Fibroblast of the aortic adventitia (primary cell): ENCODE data around the gene TPRKB. TPM values are rescaled to one million over a fixed set of nuclear protein-coding genes. Genes with fewer than 3 reads are reported as not detected.
"Not testable (repeated sequence)": the region's sequence is repeated elsewhere in the genome, so short reads cannot be mapped to it uniquely, and the experiment has no call there.

Experiments used
- DNase-seq: peaks from one replicate; pipeline ENCODE4 v3.0.0-alpha.2; 2010; ENCODE audit warnings: low read depth
- H3K4me3 ChIP-seq: 2 replicates; pipeline ENCODE4 v1.5.1; 2011; ENCODE audit warnings: low read depth, mild to moderate bottlenecking, control low read depth, low read length, moderate library complexity
- CTCF ChIP-seq: IDR thresholded peaks from 2 replicates; pipeline ENCODE4 v1.5.1; 2011; ENCODE audit warnings: mild to moderate bottlenecking, low read length, control low read depth, inconsistent platforms; ENCODE audit not compliant: insufficient read depth
- total RNA-seq: library from RNA; depleted of rRNA; stranded (reverse); fragments of >200 nt; gene quantifications from 2 replicates; pipeline ENCODE4 v1.2.3, GENCODE V29; 2012; ENCODE audit warnings: low replicate concordance

TPRKB gene
- total RNA-seq, 1 donor, result 54.8 TPM

DNA sequence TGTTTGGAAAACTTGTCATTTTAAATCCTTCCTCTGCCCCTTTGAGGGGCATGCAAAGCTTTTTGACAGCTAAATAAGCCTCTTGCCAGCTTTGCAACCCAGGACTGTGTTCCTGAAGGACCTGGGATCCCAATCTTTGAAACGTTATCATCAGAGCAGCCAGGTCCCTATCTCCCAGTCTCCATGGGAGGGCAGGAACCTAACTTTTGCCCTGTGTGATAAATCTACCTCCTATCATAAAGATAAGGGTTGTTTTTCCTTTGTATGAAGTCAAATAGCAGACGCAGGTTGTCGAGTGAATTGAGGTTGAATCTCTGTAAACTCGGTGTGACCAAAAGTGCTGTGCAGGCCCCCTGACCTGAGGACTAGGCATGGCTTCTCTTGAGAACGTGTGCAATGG, 30.1 kb downstream of the TPRKB start:
- DNase-seq, result no peak
- H3K4me3 ChIP-seq, result no peak overlapping the region
- no peak for TF ChIP-seq CTCF

GRCh38 chr2:73705091-73705490, 32.1 kb downstream of the TPRKB start:
- no peak overlapping the region for H3K4me3 ChIP-seq
- no peak for DNase-seq
- no peak for TF ChIP-seq CTCF

DNA sequence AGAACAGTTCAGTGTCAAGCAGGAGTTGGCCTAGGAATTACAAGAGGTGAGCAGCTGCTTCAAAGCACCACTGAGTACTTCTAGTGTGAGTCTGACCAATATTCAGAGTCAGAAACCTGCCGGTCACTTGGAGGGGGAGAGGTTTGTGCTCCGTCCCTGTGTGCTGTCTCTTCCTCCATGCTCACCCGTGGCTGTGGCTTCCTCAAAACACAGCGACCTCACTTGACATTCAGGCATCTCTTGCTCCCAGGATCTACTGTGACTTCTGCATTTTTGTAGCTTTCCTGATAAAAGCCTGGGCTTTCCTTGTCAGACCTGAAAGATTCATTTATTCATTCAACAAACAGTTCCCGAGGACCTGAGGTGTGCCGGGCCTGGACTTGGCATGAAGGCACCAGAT, 32.9 kb downstream of the TPRKB start:
- H3K4me3 ChIP-seq, result no peak overlapping the region
- no peak for TF ChIP-seq CTCF
- no peak for DNase-seq

- no peak overlapping the region for H3K4me3 ChIP-seq
- no peak for TF ChIP-seq CTCF
- no peak for DNase-seq
Observed at GRCh38 chr2:73703675-73704074, 33.5 kb downstream of the TPRKB start.

GRCh38 chr2:73702852-73703493, 34.2 kb downstream of the TPRKB start:
- DNase-seq, H3K4me3 ChIP-seq: not testable (repeated sequence)

DNA sequence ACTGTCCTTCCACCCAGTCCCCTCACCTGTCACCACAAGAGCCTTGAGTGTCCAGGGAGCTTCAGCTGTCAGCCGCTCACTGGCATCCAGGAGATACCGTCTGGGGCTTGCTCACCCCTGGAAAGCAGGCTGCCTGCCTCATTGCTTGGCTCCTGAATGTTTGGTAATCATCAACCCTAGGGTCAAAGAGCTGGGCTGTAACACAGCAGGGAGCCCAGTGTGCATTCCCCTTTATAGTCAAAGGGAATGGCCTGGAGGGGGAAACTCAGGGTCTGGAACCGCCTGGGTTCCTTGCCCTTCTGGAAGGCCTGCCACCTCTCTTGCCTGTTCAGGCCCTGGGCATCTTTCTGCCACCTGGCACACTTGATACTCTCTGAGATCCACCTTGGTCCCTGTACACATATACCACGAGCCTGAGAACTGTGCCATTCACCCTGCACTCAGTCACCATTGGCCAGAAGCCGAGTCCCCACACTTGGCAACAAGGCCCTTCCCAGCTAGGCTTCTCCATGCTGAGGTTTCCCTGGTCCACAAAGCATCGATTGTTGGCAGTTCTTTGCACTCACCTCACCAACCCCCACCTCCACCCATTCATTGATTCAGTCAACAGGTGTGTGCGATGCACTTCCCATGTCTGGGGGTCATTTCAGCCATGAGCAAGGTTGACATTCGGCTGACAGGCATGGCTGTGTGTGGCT, 35.0 kb downstream of the TPRKB start:
- DNase-seq, result no peak
- H3K4me3 ChIP-seq, result no peak overlapping the region
- no peak for TF ChIP-seq CTCF

DNA sequence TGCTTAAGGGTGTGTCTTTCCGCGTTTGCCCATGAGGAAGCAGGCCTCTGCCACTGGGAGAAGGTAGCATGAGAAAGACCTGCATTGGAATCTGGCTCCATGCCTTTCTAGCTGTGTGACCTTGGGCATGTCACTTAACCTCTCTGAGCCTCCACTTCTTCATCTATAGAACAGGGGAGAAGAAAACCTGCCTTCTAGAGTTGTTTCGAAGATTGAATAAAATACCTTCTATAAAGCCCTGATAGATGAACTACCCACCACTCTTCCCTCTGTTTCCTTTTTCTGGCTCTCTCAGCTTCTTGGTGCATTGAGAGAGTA, 35.7 kb downstream of the TPRKB start:
- H3K4me3 ChIP-seq, result not testable (repeated sequence)

More for the DNA sequence above, 35.7 kb downstream of the TPRKB start:
- not testable (repeated sequence) for DNase-seq
